HL-60 (cell line): ENCODE data around the gene NIF3L1.

Source experiments
- CTCF ChIP-seq: IDR thresholded peaks from one replicate; pipeline ENCODE4 v1.5.1; 2011; ENCODE audit warnings: low read length, control low read depth, inconsistent platforms; ENCODE audit not compliant: insufficient read depth
- GABPA ChIP-seq: IDR thresholded peaks from 2 replicates; pipeline ENCODE4 v1.6.1; 2012; ENCODE audit warnings: low read depth
- POLR2AphosphoS5 ChIP-seq: IDR thresholded peaks from 2 replicates; pipeline ENCODE4 v1.6.1; 2012; ENCODE audit warnings: low read depth
- SPI1 ChIP-seq: IDR thresholded peaks from 2 replicates; pipeline ENCODE4 v1.6.1; 2012; ENCODE audit warnings: low read depth, mild to moderate bottlenecking, borderline replicate concordance

- TF ChIP-seq CTCF (no peak), SPI1 (no peak), POLR2AphosphoS5 (no peak), GABPA (no peak)
Observed at GRCh38 chr2:200847939-200848338, 41.2 kb upstream of the NIF3L1 start.
